Right atrium auricular region (tissue), 2 donors: Measurements from ENCODE around the gene LRMDA. TPM values are rescaled to one million over a fixed set of nuclear protein-coding genes. Genes with fewer than 3 reads are reported as not detected.

Source experiments
- DNase-seq: peaks from one replicate; pipeline ENCODE4 v3.0.0-alpha.2; 2019; ENCODE audit warnings: low spot score
- H3K27ac ChIP-seq, 2 donors: fragments of 200-600 bp; sonication (generic); 1 replicate in 1 of 2; 2 replicates in 1 of 2; pipeline ENCODE4 v1.5.1; 2016 to 2019
- H3K27me3 ChIP-seq, 2 donors: fragments of 200-600 bp; sonication (generic); one replicate each; pipeline versions ENCODE4 v1.5.1 to v1.6.0; 2017 to 2019
- H3K36me3 ChIP-seq: fragments of 200-600 bp; sonication (generic); one replicate; pipeline ENCODE4 v1.5.1; 2016
- H3K4me1 ChIP-seq, 2 donors: fragments of 200-600 bp; sonication (generic); one replicate each; pipeline versions ENCODE4 v1.5.1 to v1.6.0; 2017 to 2019
- H3K4me3 ChIP-seq, 2 donors: fragments of 200-600 bp; sonication (generic); 1 replicate in 1 of 2; 2 replicates in 1 of 2; pipeline ENCODE4 v1.5.1; 2017 to 2019; ENCODE audit warnings: mild to moderate bottlenecking in 1 of 2, moderate library complexity in 1 of 2
- H3K9me3 ChIP-seq, 2 donors: fragments of 200-600 bp; sonication (generic); one replicate each; pipeline ENCODE4 v1.5.1; 2019
- total RNA-seq, 2 donors: library from RNA; depleted of rRNA; stranded (reverse); fragments of >200 nt; gene quantifications; one replicate each; pipeline ENCODE4 v1.1.0, GENCODE V29; 2016
- TF ChIP-seq, protein P1 (sequence below), 2 donors: fragments of 200-600 bp; sonication (generic); IDR thresholded peaks; one replicate each; pipeline ENCODE4 v1.5.1; 2019; ENCODE audit warnings: antibody characterized with exemption in 2 of 2

LRMDA gene
- total RNA-seq, 2 donors from 2014 or later, result 6.1 to 19.1 TPM

DNA sequence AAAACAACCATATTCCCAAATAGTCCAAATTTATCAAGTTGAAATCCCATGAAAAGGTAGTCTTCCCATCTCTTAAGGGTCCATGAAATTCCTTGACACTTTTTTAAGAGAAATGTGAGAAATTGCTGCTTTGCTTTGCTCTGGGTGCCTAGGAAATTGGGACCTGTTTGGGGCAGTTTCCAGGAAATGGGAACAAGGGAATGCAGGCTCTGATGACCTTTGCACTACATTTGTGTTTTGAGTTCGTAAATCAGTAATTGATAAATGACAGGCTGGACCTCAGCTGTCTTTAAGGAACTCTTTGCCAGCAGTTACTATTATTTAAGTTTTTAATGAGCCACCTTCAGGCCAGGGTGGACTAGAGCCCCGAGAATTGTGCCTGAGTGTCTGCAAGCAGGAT lies 203.5 kb downstream of the LRMDA start:
- DNase-seq, result no peak
- Histone ChIP-seq H3K27ac (no peak overlapping the region), H3K4me1 (no peaks in the 10 kb centered on the region), H3K4me3 (no peak overlapping the region), H3K36me3 (no peaks in the 10 kb centered on the region), H3K27me3 (no peaks in the 10 kb centered on the region), H3K9me3 (no peaks in the 10 kb centered on the region)
- TF ChIP-seq, protein P1, sequence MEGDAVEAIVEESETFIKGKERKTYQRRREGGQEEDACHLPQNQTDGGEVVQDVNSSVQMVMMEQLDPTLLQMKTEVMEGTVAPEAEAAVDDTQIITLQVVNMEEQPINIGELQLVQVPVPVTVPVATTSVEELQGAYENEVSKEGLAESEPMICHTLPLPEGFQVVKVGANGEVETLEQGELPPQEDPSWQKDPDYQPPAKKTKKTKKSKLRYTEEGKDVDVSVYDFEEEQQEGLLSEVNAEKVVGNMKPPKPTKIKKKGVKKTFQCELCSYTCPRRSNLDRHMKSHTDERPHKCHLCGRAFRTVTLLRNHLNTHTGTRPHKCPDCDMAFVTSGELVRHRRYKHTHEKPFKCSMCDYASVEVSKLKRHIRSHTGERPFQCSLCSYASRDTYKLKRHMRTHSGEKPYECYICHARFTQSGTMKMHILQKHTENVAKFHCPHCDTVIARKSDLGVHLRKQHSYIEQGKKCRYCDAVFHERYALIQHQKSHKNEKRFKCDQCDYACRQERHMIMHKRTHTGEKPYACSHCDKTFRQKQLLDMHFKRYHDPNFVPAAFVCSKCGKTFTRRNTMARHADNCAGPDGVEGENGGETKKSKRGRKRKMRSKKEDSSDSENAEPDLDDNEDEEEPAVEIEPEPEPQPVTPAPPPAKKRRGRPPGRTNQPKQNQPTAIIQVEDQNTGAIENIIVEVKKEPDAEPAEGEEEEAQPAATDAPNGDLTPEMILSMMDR (IDR thresholded peaks at IDR 0.05), result no peak

DNA sequence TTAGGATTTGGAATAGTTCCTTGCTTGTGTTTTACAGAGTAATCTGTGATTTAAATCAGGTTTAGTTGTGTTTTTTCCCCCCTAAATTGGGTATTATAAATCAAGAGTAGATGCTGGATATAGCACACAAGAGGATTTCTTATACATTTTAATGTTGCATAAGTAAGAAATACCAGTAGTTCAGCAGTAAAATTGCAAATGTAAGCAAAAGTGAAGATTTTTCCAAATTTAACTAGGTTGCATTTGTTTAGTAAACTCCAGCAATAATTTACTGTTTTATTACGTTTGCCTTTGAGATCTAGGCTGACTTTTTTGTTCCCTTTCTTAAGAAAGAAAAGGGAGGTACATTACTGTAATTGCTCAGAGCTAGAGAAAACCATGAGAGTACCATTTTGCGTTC lies 207.3 kb downstream of the LRMDA start:
- TF ChIP-seq, protein P1 (IDR thresholded peaks at IDR 0.05), result no peak
- DNase-seq, result no peak
- Histone ChIP-seq H3K27me3 (no peaks in the 10 kb centered on the region), H3K9me3 (no peaks in the 10 kb centered on the region), H3K27ac (no peak overlapping the region), H3K4me3 (no peak overlapping the region), H3K4me1 (no peaks in the 10 kb centered on the region), H3K36me3 (no peaks in the 10 kb centered on the region)

DNA sequence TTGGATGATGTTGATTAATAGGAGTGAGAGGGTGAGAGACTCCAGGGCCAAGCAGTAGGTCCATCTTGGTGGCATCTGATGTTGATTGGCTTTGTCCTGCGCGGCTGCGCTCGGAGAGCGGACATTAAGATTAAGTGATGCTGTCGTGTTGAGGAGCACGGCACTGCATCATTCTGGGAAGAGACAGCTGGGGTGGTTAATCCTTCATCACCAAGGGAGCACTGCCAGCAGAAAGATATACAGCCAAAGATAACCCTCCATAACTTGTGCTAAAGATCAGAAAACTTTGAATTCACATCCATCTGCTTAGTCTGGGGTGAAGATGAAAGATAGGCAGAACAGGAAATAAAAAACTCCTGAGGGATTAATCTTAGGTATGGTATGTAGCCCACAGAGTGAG lies 208.3 kb downstream of the LRMDA start:
- TF ChIP-seq, protein P1 (IDR thresholded peaks at IDR 0.05), result no peak
- H3K27ac ChIP-seq, result no peak overlapping the region
- DNase-seq, result no peak
- no peak overlapping the region for H3K4me3 ChIP-seq
- H3K4me1 ChIP-seq, result no peaks in the 10 kb centered on the region
- H3K9me3 ChIP-seq, result no peaks in the 10 kb centered on the region
- no peaks in the 10 kb centered on the region for H3K36me3 ChIP-seq
- no peaks in the 10 kb centered on the region for H3K27me3 ChIP-seq

DNA sequence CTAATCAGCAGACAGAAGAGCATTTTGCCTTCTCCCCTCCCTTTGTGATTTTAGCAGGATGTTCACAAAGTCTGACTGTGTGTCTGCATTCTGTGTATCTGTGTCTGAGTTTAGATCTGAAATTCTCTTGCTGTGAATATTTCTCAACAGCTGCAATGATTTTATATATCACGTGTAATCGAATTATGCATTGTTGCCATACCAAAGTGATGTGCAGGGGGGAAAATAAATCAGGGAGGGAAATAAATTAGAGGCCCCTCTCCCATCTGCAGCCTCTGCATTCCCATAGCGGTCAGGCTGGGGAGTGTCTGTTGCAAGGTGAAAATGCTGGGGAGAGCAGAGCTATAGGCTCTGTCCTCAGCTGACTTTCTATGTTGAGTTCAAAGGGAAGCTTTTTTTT lies 209.0 kb downstream of the LRMDA start:
- TF ChIP-seq, protein P1 (IDR thresholded peaks at IDR 0.05), result no peak
- Histone ChIP-seq H3K9me3 (no peaks in the 10 kb centered on the region), H3K4me1 (no peaks in the 10 kb centered on the region), H3K27me3 (no peaks in the 10 kb centered on the region), H3K27ac (no peak overlapping the region), H3K36me3 (no peaks in the 10 kb centered on the region), H3K4me3 (no peak overlapping the region)
- no peak for DNase-seq

DNA sequence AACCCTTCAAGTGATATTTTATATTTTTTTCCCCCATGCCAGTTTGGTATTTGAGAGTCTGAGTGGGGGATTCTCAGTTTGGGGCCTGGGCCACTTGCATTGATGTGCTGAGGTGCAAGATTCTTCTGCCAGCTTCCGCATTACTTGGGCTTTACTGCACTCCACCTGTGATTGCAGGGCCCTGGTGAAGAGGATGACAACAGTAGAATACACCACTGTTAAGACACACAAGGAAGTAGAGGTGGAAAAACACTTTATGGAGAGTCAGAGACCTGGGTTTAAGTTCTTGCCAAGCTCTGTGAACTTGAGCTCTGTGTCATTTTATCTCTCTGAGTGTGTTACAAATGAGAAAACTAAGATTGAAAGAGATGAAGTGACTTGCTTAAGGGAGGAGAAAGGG lies 209.4 kb downstream of the LRMDA start:
- TF ChIP-seq, protein P1 (IDR thresholded peaks at IDR 0.05), result no peak
- no peak overlapping the region for H3K4me3 ChIP-seq
- no peaks in the 10 kb centered on the region for H3K9me3 ChIP-seq
- H3K36me3 ChIP-seq, result no peaks in the 10 kb centered on the region
- H3K4me1 ChIP-seq, result no peaks in the 10 kb centered on the region
- DNase-seq, result no peak
- no peak overlapping the region for H3K27ac ChIP-seq
- H3K27me3 ChIP-seq, result no peaks in the 10 kb centered on the region

DNA sequence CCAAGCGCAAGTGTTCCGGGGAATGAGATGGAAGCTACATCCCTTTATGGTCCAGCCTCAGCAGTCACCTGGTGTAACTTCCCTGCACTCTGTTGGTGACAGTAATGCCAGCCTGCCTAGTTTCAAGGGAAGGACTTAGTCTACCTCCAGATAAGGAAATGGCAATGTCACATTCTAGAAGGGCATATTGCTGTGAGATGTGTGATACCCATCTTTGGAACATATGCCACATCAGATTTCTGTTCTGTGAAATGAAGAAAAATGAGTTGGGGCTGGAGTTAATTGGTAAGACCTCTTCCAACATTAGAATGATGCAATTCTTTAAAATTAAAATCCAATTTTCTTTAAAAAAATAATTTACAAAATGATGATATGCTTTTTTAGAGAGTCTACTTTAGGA lies 212.0 kb downstream of the LRMDA start:
- H3K36me3 ChIP-seq, result no peaks in the 10 kb centered on the region
- TF ChIP-seq, protein P1 (IDR thresholded peaks at IDR 0.05), result no peak
- H3K27ac ChIP-seq, result no peak overlapping the region
- no peak for DNase-seq
- H3K4me1 ChIP-seq, result no peaks in the 10 kb centered on the region
- no peak overlapping the region for H3K4me3 ChIP-seq
- no peaks in the 10 kb centered on the region for H3K27me3 ChIP-seq
- H3K9me3 ChIP-seq, result no peaks in the 10 kb centered on the region
